ENCODE results near the gene SKIC8.
A peak's percentile ranks its signal among the peaks of the same experiment; 100 is the strongest.
"Not testable (repeated sequence)": the region's sequence is repeated elsewhere in the genome, so short reads cannot be mapped to it uniquely, and the experiment has no call there.

Gene SKIC8

DNA sequence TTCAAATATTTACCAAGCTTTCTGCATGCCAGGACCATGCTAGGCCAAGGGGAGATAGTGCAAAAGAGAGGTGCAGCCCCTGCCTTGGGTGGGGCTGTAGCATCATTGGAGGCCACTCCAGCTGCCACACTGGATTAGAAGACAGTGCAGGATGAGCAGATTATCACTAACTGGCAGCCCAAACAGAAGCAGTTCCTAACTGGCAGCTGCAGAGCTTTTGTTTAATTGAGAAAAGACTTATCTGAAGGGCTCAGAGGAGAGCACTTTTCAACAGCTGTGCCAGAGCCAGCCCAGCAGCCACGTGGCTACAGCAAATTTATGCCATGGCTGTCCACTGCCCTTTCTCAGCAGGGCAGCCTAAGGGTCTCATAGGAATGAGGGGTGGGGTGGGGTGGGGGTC lies 51.5 kb downstream of the SKIC8 start:
- no peak for DNase-seq

DNA sequence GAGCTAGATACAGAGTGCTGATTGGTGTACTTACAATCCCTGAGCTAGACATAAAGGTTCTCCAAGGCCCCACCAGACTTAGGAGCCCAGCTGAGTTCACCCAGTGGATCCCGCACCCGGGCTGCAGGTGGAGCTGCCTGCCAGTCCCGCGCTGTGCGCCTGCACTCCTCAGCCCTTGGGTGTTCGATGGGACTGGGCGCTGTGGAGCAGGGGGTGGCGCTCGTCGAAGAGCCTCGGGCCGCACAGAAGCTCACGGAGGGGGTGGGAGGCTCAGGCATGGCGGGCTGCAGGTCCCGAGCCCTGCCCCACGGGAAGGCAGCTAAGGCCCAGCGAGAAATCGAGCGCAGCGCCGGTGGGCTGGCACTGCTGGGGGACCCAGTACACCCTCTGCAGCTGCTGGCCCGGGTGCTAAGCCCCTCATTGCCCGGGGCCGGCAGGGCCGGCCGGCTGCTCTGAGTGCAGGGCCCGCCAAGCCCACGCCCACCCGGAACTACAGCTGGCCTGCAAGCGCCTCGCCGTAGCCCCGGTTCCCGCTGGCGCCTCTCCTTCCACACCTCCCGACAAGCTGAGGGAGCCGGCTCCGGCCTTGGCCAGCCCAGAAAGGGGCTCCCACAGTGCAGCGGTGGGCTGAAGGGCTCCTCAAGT lies 53.3 kb downstream of the SKIC8 start:
- not testable (repeated sequence) for DNase-seq

DNA sequence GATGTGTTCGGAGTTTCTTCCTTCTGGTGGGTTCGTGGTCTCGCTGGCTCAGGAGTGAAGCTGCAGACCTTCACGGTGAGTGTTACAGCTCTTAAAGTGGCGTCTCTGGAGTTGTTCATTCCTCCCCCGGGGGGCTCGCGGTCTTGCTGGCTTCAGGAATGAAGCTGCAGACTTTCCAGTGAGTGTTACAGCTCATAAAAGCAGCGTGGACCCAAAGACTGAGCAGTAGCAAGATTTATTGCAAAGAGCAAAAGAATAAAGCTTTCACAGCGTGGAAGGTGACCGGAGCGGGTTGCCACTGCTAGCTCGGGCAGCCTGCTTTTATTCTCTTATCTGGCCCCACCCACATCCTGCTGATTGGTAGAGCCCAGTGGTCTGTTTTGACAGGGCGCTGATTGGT lies 54.0 kb downstream of the SKIC8 start:
- DNase-seq: not testable (repeated sequence)

DNA sequence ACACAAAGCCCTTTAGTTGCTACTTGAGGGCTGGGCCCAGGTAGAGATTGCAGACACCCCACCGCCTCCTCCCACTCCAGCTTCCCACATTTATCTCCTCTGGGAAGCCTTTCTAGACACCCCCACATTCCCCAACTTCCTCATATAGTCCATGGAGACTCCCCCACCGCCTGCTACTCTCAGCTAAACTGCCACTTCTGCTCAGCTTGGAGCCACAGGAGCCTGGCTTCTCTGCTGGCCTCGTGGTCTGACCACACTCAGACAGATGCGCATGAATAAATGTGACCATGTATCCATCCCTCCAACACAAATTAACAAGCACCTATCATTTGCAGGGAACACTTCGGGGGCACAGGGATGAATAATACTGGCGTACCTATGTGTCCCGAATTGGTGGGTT lies 54.5 kb downstream of the SKIC8 start:
- DNase-seq: no peak

DNA sequence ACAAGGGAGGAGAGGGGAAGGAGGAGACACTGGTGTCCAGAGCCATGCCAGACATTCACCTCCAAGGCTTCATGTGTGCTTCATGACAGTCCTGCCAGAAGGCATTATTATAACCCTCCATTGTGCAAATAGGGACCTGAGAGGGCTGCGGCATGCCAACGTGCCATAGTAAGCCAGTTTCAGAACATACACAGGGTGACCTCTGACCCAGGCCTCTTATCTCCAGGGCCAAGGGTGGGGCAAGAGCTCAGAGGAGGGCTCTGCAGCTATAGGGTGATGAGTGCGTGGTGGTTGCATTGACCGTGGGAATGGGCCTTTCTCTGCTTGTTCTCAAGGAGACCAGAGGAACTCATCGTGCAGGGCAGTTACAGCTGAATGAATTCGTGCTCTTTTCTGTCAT lies 55.3 kb downstream of the SKIC8 start:
- no peak for DNase-seq

DNA sequence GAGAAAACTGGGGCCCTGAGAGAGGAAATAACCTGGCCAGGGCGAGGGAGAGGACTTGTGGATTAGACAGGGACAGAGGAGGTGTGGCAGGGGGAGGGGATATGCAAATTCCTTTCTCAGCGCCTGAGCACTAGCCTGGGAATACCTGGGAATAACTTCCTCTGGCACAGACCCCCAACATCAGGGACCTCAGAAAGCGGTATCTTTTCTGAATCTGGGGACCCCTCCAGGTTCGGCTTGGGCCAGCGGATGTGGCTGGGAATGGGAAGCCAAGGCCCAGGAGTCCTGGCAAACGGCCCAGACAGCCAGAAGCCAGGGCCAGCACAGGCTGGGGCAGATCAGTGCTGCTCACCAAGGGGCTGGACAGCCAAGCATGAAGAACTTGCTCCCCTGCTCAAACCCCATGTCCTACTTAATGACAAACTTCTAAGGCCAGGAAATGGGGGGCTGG lies 55.9 kb downstream of the SKIC8 start:
- no peak for DNase-seq

DNA sequence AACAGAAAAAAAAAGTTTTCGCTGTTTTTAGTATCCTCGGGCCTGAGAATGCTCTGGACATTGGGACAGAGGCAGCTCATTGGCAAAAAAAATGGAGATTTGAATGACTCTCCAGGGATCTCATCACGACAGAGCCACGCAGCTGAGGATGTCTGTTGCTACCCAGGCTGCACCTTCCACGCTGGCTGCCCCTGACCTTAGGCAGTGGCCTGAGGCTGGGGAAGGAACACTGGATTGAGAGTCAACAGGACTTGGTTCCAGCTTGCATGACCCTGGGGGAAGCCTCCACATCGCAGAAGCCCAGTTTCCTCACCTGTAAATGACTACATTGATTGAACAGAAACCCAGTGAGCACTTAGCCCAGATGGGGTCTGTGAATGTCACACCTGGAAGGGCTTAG lies 56.4 kb downstream of the SKIC8 start:
- no peak for DNase-seq

DNA sequence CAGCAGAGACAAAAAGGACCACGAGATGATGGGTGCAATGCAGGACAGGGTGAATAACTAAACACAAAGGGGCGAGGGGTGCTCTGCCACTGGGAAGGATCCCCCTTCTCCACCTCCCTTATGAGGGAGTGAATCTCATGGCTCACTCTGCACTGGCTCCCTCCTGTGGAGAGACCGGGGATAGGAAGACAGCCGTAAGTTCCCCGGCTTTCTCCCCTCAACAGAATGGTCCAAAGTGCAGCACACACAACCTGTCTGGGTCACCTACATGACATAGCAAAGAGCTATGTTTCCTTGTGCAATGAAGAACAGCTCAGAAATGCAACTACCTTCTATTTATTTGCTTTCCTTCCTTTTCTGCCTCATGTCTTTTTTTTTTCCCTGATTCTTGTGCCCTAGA lies 57.3 kb downstream of the SKIC8 start:
- no peak for DNase-seq

DNA sequence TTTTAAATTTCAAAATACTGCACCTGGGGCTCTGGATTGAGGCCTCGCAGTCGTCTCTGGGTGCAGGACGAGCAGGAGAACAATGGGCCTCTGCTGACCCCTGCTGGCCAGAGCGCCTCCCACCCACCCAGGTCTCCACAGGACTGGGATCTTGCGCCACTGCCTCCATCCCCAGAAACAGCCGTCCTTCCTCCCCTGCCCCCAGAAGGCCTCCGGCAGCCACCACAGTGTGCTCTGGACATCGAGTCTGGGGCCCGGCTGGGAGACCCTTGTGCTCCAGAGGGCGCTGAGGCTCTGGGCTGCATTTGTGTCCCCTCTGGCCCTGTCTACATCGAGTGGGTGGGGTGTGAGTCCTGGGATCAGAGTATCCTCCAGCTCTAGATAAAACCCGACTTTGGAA lies 58.4 kb downstream of the SKIC8 start:
- DNase-seq: peak; percentile 43

DNA sequence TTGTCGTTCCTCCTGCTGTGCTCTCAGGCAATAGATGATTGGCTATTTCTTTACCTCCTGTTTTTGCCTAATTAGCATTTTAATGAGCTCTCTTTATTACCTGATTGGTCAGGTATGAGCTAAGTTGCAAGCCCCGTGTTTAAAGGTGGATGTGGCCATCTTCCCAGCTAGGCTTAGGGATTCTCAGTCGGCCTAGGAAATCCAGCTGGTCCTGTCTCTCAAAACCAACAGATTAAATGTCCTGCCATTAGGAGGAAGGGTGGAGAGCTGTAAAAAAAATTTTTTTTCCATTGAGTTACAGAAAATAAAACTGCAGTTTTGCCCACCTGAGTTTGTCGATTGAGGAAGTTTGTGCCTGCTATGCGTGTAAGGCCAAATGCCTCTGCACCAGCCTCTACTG lies 59.6 kb downstream of the SKIC8 start:
- no peak for DNase-seq

DNA sequence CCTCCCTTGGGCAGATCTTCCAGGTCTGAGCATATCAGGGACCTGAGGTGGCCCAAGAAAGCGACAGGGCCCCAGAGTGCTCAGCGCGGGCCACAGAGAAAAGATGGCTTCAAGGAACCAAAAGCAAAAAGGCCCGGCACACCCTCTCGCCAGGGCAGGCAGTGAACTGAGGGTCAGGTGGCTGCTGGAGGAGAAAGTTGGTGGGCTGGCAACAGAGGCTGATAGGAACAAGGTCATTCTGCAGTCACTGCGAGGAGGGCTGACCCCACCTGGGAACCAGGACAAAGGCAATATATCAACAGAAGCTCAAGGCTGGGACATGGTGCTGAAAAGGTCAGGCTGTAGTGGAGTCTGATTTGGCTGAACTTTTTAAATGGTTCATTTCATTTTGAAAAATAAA lies 62.3 kb downstream of the SKIC8 start:
- no peak for DNase-seq

DNA sequence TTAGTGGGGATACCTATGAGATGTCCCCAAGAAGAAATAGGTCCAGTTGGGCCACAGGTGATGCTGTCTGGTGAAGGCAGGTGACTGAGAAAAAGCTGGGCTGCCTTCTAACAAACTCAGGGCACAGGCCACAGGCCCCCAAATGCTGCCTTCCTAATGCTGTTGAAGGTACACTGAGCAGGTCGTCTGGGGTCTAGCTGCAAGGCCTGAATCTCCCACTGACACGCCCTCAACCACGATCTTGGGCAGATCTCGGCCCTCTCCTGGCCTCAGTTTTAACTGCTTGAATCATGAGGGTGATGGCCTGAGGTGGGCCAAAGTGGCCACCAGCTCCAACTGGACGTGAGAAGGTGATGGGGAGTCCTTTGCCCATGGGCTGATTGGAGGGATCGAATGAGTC lies 62.9 kb downstream of the SKIC8 start:
- DNase-seq: no peak

DNA sequence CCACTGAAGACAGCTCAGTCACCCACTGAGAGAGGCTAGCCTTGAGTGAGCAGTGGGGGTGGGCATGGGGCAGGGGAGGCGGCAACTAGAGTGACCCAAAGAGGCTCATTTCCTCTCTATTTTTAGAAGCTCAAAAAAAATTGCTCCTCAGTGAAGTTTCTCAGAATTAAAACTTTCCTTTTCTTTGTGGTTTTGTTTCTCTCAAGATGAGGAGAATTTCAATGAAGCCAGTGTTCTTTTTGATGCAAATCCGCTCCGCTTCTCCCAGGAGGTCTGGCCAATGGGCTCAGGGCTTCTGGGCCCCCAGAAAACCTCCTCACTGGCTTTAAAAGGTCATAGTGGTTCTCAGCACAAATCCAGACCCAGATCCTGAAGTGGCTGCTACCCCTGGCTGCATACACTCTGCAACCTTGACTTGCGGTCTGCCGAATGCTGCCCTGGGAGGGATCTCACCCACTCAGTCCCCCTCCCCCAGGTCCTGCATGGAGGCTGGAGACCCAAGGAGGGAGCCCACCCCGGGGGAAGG lies 64.8 kb downstream of the SKIC8 start, which contains the start of gene ACSBG1:
ACSBG1 (minus strand) TSS at position 51 of the 526 bp plus-strand sequence. CDS start 64 bp downstream, outside the sequence.
- no peak for DNase-seq

DNA sequence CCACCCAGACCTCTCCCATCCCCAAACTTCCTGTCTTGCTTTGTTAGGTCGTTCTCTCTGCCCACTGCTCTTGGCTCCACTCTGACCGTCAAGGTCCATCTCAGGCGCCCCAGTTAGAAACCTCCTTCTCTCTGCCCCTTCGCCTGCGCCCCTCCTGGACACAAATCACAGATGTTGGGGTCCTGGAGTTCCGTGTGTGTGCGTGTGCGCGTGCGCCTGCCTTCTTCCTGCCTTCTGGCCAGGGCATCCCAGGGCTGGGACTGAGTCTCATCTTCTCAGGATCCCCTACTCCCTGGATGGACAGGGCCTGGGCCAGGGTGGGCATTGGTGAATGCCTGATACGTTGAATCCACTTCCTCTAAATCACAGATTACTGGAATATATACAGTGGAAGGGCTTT lies 65.9 kb downstream of the SKIC8 start:
- DNase-seq: no peak
